ENCODE measurements around the gene TYSND1. TPM values are rescaled to one million over a fixed set of nuclear protein-coding genes. Genes with fewer than 3 reads are reported as not detected.
"Not testable (repeated sequence)": the region's sequence is repeated elsewhere in the genome, so short reads cannot be mapped to it uniquely, and the experiment has no call there.

The TYSND1 gene
- total RNA-seq, 2 experiments from 2014 or later, result 15.1 to 17.1 TPM

- ChIA-PET CTCF (no interaction called here), POLR2A (no interaction called here)
These were observed 26.1 kb downstream of the TYSND1 start for GRCh38 chr10:70120417-70120816.

GRCh38 chr10:70119623-70120022 is 26.9 kb downstream of the TYSND1 start:
- ChIA-PET POLR2A (no interaction called here), CTCF (no interaction called here)

- POLR2A ChIA-PET, result no interaction called here
These were observed 27.3 kb downstream of the TYSND1 start for GRCh38 chr10:70119197-70119596.

GRCh38 chr10:70118196-70118595 is 28.3 kb downstream of the TYSND1 start:
- CTCF ChIA-PET, result interaction anchor here (0.7 to 1.9 kb wide), 2 partner anchors 11 to 18 kb away, joined by 3 to 4 read pairs; no protein-coding TSS in a partner anchor
- POLR2A ChIA-PET, result no interaction called here

More at GRCh38 chr10:70119197-70119596, 27.3 kb downstream of the TYSND1 start:
- CTCF ChIA-PET, result interaction anchor here (0.7 kb wide), 1 partner anchor 12 kb away, joined by 3 read pairs; no protein-coding TSS in a partner anchor

GRCh38 chr10:70117646-70118045 is 28.9 kb downstream of the TYSND1 start:
- CTCF ChIA-PET, result interaction anchor here (1.2 to 1.9 kb wide), 3 partner anchors 19 to 247 kb away, joined by 3 to 7 read pairs (median 4); no protein-coding TSS in a partner anchor
- POLR2A ChIA-PET, result no interaction called here

GRCh38 chr10:70115948-70116682 is 30.4 kb downstream of the TYSND1 start:
- POLR2A ChIA-PET, result interaction anchor here (1.6 kb wide), 1 partner anchor 30 kb away, joined by 4 read pairs; the partner anchor contains the start of gene TYSND1

GRCh38 chr10:70114902-70115301 is 31.6 kb downstream of the TYSND1 start:
- POLR2A ChIA-PET, result interaction anchor here (0.5 to 1.6 kb wide), 2 partner anchors 32 to 56 kb away, joined by 4 to 9 read pairs; partner anchors contain the start of gene TYSND1
- CTCF ChIA-PET, result interaction anchor here (0.7 to 2.6 kb wide), 9 partner anchors 8 to 287 kb away, joined by 3 to 25 read pairs (median 4); partner anchors contain the start of gene TYSND1

More at GRCh38 chr10:70115948-70116682, 30.4 kb downstream of the TYSND1 start:
- CTCF ChIA-PET, result interaction anchor here (0.6 to 2.6 kb wide), 20 partner anchors 8 to 814 kb away, joined by 3 to 25 read pairs (median 4); partner anchors contain the start of gene TYSND1

GRCh38 chr10:70112071-70112470 is 34.4 kb downstream of the TYSND1 start:
- ChIA-PET CTCF (no interaction called here), POLR2A (no interaction called here)

- ChIA-PET POLR2A (no interaction called here), CTCF (interaction anchor here (0.5 kb wide), 1 partner anchor 31 kb away, joined by 3 read pairs; no protein-coding TSS in a partner anchor)
These were observed 35.0 kb downstream of the TYSND1 start for GRCh38 chr10:70111496-70111895.

- CTCF ChIA-PET, result no interaction called here
- POLR2A ChIA-PET, result no interaction called here
These were observed 37.3 kb downstream of the TYSND1 start for GRCh38 chr10:70109064-70109729.

- ChIA-PET CTCF (interaction anchor here (0.6 to 1.2 kb wide), 4 partner anchors 8 to 38 kb away, joined by 3 to 6 read pairs (median 4); no protein-coding TSS in a partner anchor), POLR2A (no interaction called here)
These were observed 39.3 kb downstream of the TYSND1 start for GRCh38 chr10:70106958-70107791.

GRCh38 chr10:70101668-70102067 is 44.8 kb downstream of the TYSND1 start:
- ChIA-PET CTCF (interaction anchor here (0.6 kb wide), 1 partner anchor 13 kb away, joined by 3 read pairs; no protein-coding TSS in a partner anchor), POLR2A (no interaction called here)

- CTCF ChIA-PET, result interaction anchor here (0.6 kb wide), 2 partner anchors 14 to 20 kb away, joined by 3 read pairs; no protein-coding TSS in a partner anchor
- POLR2A ChIA-PET, result not testable (repeated sequence)
These were observed 45.4 kb downstream of the TYSND1 start for GRCh38 chr10:70101068-70101562.

- ChIA-PET POLR2A (no interaction called here), CTCF (no interaction called here)
These were observed 48.2 kb downstream of the TYSND1 start for GRCh38 chr10:70098271-70098670.

- CTCF ChIA-PET, result no interaction called here
- POLR2A ChIA-PET, result no interaction called here
These were observed 49.0 kb downstream of the TYSND1 start for GRCh38 chr10:70097459-70097858.

GRCh38 chr10:70096705-70097420 is 49.6 kb downstream of the TYSND1 start:
- ChIA-PET POLR2A (interaction anchor here (0.6 kb wide), 1 partner anchor 50 kb away, joined by 3 read pairs; the partner anchor contains the start of gene TYSND1), CTCF (interaction anchor here (0.5 to 1.2 kb wide), 3 partner anchors 19 to 1953 kb away, joined by 5 to 6 read pairs (median 6); no protein-coding TSS in a partner anchor)

GRCh38 chr10:70096016-70096704 is 50.3 kb downstream of the TYSND1 start:
- POLR2A ChIA-PET, result no interaction called here
- CTCF ChIA-PET, result interaction anchor here (0.6 to 1.2 kb wide), 3 partner anchors 17 to 1953 kb away, joined by 3 to 6 read pairs (median 6); no protein-coding TSS in a partner anchor

- ChIA-PET POLR2A (interaction anchor here (1.1 kb wide), 1 partner anchor 52 kb away, joined by 4 read pairs; the partner anchor contains the start of gene TYSND1), CTCF (interaction anchor here (1.1 to 2.4 kb wide), 3 partner anchors 13 to 136 kb away, joined by 3 to 10 read pairs (median 6); no protein-coding TSS in a partner anchor)
These were observed 52.2 kb downstream of the TYSND1 start for GRCh38 chr10:70094250-70094649.

All from activated CD8-positive, alpha-beta memory T cell treated with anti-CD3 and anti-CD28 coated beads for 36 hours (primary cell).